SK-N-MC (cell line): ENCODE results near the gene CACNB2.

Source experiments
- EZH2 ChIP-seq: fragments of 200-600 bp; sonication (generic); IDR thresholded peaks from one replicate; pipeline ENCODE4 v1.6.1; 2017; ENCODE audit warnings: antibody characterized with exemption
- FOXP2 ChIP-seq: optimal IDR thresholded peaks from 2 replicates; pipeline ENCODE3; 2011; ENCODE audit warnings: mild to moderate bottlenecking, moderate library complexity; ENCODE audit not compliant: insufficient read depth; ENCODE audit errors: extremely low read length, control extremely low read depth
- POLR2AphosphoS5 ChIP-seq: IDR thresholded peaks from 2 replicates; pipeline ENCODE4 v1.6.1; 2012; ENCODE audit warnings: mild to moderate bottlenecking, low read depth, low read length, borderline replicate concordance

GRCh38 chr10:18102404-18102803 is 37.8 kb upstream of the CACNB2 start:
- TF ChIP-seq POLR2AphosphoS5: no peak
- no peak for TF ChIP-seq EZH2
- TF ChIP-seq FOXP2: no peak
